Prostate gland (tissue), 2 donors: ENCODE data around the gene CFAP97. TPM values are rescaled to one million over a fixed set of nuclear protein-coding genes. Genes with fewer than 3 reads are reported as not detected.

ENCODE experiments used
- DNase-seq: peaks from one replicate; pipeline ENCODE4 v3.0.0-alpha.2; 2019; ENCODE audit warnings: low spot score
- H3K27ac ChIP-seq, 2 donors: fragments of 200-600 bp; sonication (generic); 2 replicates each; pipeline ENCODE4 v1.5.1; 2017 to 2019
- H3K27me3 ChIP-seq: fragments of 200-600 bp; sonication (generic); replicated peaks from 2 replicates; pipeline ENCODE4 v1.5.1; 2019; ENCODE audit not compliant: insufficient read depth
- H3K36me3 ChIP-seq, 2 donors: fragments of 200-600 bp; sonication (generic); 1 replicate in 1 of 2; 2 replicates in 1 of 2; pipeline versions ENCODE4 v1.5.1 to v1.8.1; 2017 to 2019
- H3K4me1 ChIP-seq: fragments of 200-600 bp; sonication (generic); replicated peaks from 2 replicates; pipeline ENCODE4 v1.5.1; 2019
- H3K4me3 ChIP-seq, 2 donors: fragments of 200-600 bp; sonication (generic); 2 replicates each; pipeline ENCODE4 v1.5.1; 2017 to 2019
- H3K9me3 ChIP-seq: fragments of 200-600 bp; sonication (generic); 2 replicates; pipeline ENCODE4 v1.5.1; 2017
- POLR2A ChIP-seq: fragments of 450-650 bp; IDR thresholded peaks from one replicate; pipeline ENCODE4 v1.6.1; 2016; ENCODE audit warnings: antibody characterized with exemption, mild to moderate bottlenecking
- POLR2AphosphoS5 ChIP-seq: sonication (generic); formaldehyde crosslinking; IDR thresholded peaks from one replicate; pipeline ENCODE4 v1.6.1; 2017; ENCODE audit warnings: antibody characterized with exemption
- WGBS: methylation state at CpG from one replicate; pipeline ENCODE4 v1.1.5; 2018; 5-methylcytosine and 5-hydroxymethylcytosine counted together
- intact Hi-C: fragments of 100-400 bp; cut with DNase I; formaldehyde crosslinking; loops from one replicate; pipeline ENCODE4 v1.14.2; 2022
- total RNA-seq, 2 donors: library from RNA; depleted of rRNA; stranded (reverse); fragments of >200 nt; gene quantifications; one replicate each; pipeline ENCODE4 v1.1.0, GENCODE V29; 2016
- TF ChIP-seq, protein P1 (sequence below), 4 experiments: fragments of 200-600 bp in 2 of 4; fragments of 450-650 bp in 2 of 4; sonication (generic) in 2 of 4; IDR thresholded peaks; 1 replicate in 3 of 4; 2 replicates in 1 of 4; pipeline ENCODE4 v1.5.1; 2016 to 2019; ENCODE audit warnings: antibody characterized with exemption in 4 of 4, mild to moderate bottlenecking in 2 of 4, moderate library complexity in 2 of 4

CFAP97 gene
- total RNA-seq, 2 donors from 2014 or later, result 28.9 to 35.2 TPM

DNA sequence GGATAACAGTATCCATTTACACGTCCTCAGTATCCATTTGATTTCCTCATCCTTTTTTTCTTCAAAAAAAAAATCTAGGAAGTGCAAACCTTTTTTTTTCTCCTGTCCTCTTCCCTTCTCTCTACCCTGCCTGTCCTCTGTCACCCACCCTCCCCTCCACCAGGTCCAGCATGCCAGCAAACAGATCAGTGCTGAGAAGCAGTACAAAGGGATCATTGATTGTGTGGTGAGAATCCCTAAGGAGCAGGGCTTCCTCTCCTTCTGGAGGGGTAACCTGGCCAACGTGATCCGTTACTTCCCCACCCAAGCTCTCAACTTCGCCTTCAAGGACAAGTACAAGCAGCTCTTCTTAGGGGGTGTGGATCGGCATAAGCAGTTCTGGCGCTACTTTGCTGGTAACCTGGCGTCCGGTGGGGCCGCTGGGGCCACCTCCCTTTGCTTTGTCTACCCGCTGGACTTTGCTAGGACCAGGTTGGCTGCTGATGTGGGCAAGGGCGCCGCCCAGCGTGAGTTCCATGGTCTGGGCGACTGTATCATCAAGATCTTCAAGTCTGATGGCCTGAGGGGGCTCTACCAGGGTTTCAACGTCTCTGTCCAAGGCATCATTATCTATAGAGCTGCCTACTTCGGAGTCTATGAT is 59.1 kb downstream of the CFAP97 start:
- intact Hi-C loops, result loop anchor here (5.0 kb wide), 2 partner anchors 38 to 253 kb away; partner anchors contain the start of genes ANKRD37 and LRP2BP
- Histone ChIP-seq H3K4me1 (no peaks in the 10 kb centered on the region), H3K9me3 (no peaks in the 10 kb centered on the region), H3K27ac (peak overlapping the region; percentile 14 to 81), H3K27me3 (no peaks in the 10 kb centered on the region), H3K36me3 (no peaks in the 10 kb centered on the region), H3K4me3 (no peak overlapping the region)
- WGBS, result 85% methylated on average over 16 of the region's 16 CpGs
- no peak for TF ChIP-seq POLR2AphosphoS5
- TF ChIP-seq, protein P1, sequence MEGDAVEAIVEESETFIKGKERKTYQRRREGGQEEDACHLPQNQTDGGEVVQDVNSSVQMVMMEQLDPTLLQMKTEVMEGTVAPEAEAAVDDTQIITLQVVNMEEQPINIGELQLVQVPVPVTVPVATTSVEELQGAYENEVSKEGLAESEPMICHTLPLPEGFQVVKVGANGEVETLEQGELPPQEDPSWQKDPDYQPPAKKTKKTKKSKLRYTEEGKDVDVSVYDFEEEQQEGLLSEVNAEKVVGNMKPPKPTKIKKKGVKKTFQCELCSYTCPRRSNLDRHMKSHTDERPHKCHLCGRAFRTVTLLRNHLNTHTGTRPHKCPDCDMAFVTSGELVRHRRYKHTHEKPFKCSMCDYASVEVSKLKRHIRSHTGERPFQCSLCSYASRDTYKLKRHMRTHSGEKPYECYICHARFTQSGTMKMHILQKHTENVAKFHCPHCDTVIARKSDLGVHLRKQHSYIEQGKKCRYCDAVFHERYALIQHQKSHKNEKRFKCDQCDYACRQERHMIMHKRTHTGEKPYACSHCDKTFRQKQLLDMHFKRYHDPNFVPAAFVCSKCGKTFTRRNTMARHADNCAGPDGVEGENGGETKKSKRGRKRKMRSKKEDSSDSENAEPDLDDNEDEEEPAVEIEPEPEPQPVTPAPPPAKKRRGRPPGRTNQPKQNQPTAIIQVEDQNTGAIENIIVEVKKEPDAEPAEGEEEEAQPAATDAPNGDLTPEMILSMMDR (IDR thresholded peaks at IDR 0.05), result no peak
- TF ChIP-seq POLR2A, result no peak
- no peak for DNase-seq

GRCh38 chr4:185143601-185143969 is 60.2 kb downstream of the CFAP97 start:
- H3K4me1 ChIP-seq, result no peaks in the 10 kb centered on the region
- peak; percentile 75 for DNase-seq
- under 1% methylated on average over 18 of the region's 30 CpGs for WGBS
- intact Hi-C loops, result loop anchor here (5.0 kb wide), 2 partner anchors 39 to 254 kb away; partner anchors contain the start of genes ANKRD37 and LRP2BP
- no peaks in the 10 kb centered on the region for H3K36me3 ChIP-seq
- H3K27me3 ChIP-seq, result no peaks in the 10 kb centered on the region
- TF ChIP-seq POLR2A (no peak), POLR2AphosphoS5 (peak; percentile 55)
- TF ChIP-seq, protein P1 (IDR thresholded peaks at IDR 0.05), result no peak
- peak overlapping the region; percentile 81 to 83 for H3K27ac ChIP-seq
- H3K4me3 ChIP-seq, result peak overlapping the region; percentile 68 to 85
- no peaks in the 10 kb centered on the region for H3K9me3 ChIP-seq

DNA sequence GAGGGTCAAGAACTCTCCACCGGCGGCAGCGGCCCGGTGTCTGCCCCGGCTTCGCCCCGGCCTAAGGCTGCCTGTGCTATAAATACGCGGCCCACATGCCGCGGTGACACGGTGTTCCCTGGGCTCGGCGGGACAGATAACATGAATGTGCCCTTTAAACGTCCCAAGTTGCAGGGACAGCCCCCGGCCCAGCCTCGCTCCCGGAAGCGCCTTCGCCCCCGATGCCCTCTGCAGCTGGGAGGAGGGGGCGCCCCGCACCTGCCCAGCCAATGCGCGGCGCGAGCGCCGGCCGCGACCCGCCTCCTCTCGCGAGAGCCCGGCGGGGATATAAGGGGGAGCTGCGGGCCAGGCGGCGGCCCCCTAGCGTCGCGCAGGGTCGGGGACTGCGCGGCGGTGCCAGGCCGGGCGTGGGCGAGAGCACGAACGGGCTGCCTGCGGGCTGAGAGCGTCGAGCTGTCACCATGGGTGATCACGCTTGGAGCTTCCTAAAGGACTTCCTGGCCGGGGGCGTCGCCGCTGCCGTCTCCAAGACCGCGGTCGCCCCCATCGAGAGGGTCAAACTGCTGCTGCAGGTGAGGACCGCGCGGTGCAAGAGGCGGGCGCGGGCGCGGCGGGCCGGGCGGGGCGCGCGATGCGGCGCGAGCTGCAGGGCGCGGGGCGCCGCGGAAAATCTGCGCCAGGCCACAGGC is 60.7 kb downstream of the CFAP97 start, which contains the start of gene SLC25A4:
TSS of gene SLC25A4 (plus strand) at position 355 of the 689 bp plus-strand sequence. CDS start at position 462, 107 bp downstream.
- Histone ChIP-seq H3K36me3 (no peaks in the 10 kb centered on the region), H3K4me1 (no peaks in the 10 kb centered on the region), H3K4me3 (peak within 1 kb of the TSS; percentile 68 to 85), H3K27ac (peak within 1 kb of the TSS; percentile 81 to 83), H3K9me3 (no peaks in the 10 kb centered on the region), H3K27me3 (no peaks in the 10 kb centered on the region)
- WGBS, result 1% methylated on average over 26 of the region's 87 CpGs
- intact Hi-C loops, result loop anchor here (5.0 kb wide), 2 partner anchors 39 to 254 kb away; partner anchors contain the start of genes ANKRD37 and LRP2BP
- TF ChIP-seq, protein P1 (IDR thresholded peaks at IDR 0.05), result peak; percentile 24 to 71 (median 48)
- peak; percentile 93 for TF ChIP-seq POLR2A
- TF ChIP-seq POLR2AphosphoS5, result peak; percentile 68
- DNase-seq, result peak; percentile 83

DNA sequence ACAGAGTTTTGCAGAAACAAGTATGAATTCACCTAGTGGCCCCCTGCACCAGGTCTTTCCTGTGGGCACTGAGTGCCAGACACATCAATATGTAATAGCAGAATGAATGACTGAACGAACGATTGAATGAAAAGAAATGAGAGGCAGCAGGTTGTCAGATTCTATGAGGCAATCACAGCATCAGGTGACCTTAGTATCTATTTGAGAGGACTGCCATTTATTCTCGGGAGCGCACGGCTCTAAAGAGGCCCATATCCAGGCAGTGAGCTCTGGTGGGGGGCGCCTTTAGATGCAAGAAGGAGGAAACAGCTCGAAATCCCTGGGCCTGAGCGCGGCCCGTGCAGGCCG is 61.3 kb downstream of the CFAP97 start:
- TF ChIP-seq, protein P1 (IDR thresholded peaks at IDR 0.05), result no peak
- TF ChIP-seq POLR2AphosphoS5, result no peak
- no peak for TF ChIP-seq POLR2A
- Histone ChIP-seq H3K4me1 (no peaks in the 10 kb centered on the region), H3K36me3 (no peaks in the 10 kb centered on the region), H3K27me3 (no peaks in the 10 kb centered on the region), H3K9me3 (no peaks in the 10 kb centered on the region), H3K27ac (peak overlapping the region; percentile 81 to 83), H3K4me3 (peak overlapping the region; percentile 68 to 85)
- DNase-seq, result peak; percentile 20
- 9% methylated on average over 11 of the region's 11 CpGs for WGBS
- intact Hi-C loops, result loop anchor here (5.0 kb wide), 2 partner anchors 40 to 255 kb away; partner anchors contain the start of genes ANKRD37 and LRP2BP
